HG03103 (cell line): ENCODE results near the gene P2RX1.

Experiments used
- ATAC-seq: cut with Tn5 transposase; IDR thresholded peaks from one replicate; pipeline ENCODE4 v1.9.1; 2021; ENCODE audit warnings: low read depth; ENCODE audit not compliant: unreplicated experiment

Gene P2RX1

GRCh38 chr17:3907483-3908216 is 8.6 kb downstream of the P2RX1 start:
- no peak for ATAC-seq

GRCh38 chr17:3906881-3907280 is 9.4 kb downstream of the P2RX1 start:
- ATAC-seq = no peak

GRCh38 chr17:3905017-3905520 is 11.2 kb downstream of the P2RX1 start:
- no peak for ATAC-seq

- no peak for ATAC-seq
These were observed 11.8 kb downstream of the P2RX1 start for GRCh38 chr17:3904501-3904900.

GRCh38 chr17:3903881-3904290 is 12.4 kb downstream of the P2RX1 start:
- no peak for ATAC-seq

- ATAC-seq = no peak
These were observed 13.0 kb downstream of the P2RX1 start for GRCh38 chr17:3903051-3903825.

GRCh38 chr17:3900646-3901045 is 15.6 kb downstream of the P2RX1 start:
- ATAC-seq = no peak

GRCh38 chr17:3897731-3898130 is 18.5 kb downstream of the P2RX1 start:
- no peak for ATAC-seq

GRCh38 chr17:3896968-3897235 is 19.4 kb downstream of the P2RX1 start:
- ATAC-seq = no peak

GRCh38 chr17:3896108-3896967 is 19.9 kb downstream of the P2RX1 start:
- no peak for ATAC-seq

GRCh38 chr17:3895354-3895753 is 20.9 kb downstream of the P2RX1 start:
- no peak for ATAC-seq

- ATAC-seq = no peak
These were observed 21.3 kb downstream of the P2RX1 start for GRCh38 chr17:3894911-3895343.

- ATAC-seq = no peak
These were observed 22.1 kb downstream of the P2RX1 start for GRCh38 chr17:3894188-3894587.

- no peak for ATAC-seq
These were observed 22.5 kb downstream of the P2RX1 start for GRCh38 chr17:3893720-3894116.

GRCh38 chr17:3893003-3893719 is 23.1 kb downstream of the P2RX1 start, which contains the start of gene CAMKK1:
Gene CAMKK1, minus strand, starts transcription at chr17:3893053. Its CDS starts 7,366 bp downstream, at chr17:3885687.
- peak; percentile 82 for ATAC-seq

GRCh38 chr17:3892095-3892998 is 23.9 kb downstream of the P2RX1 start:
- no peak for ATAC-seq

- no peak for ATAC-seq
These were observed 24.6 kb downstream of the P2RX1 start for GRCh38 chr17:3891626-3892094.

GRCh38 chr17:3890878-3891219 is 25.4 kb downstream of the P2RX1 start:
- ATAC-seq = no peak
